Cortex of kidney (tissue), 1 donor: ENCODE measurements around the gene DPF3.

Experiments
- DNase-seq: peaks from one replicate; lab custom pipeline; 2025; lab: John Stamatoyannopoulos, UW

DPF3 gene

GRCh38 chr14:72893636-72894322 lies at the start of gene DPF3:
Gene DPF3 (minus strand): TSS chr14:72894101. CDS start chr14:72894088, 13 bp downstream.
- DNase-seq = peak; percentile 19

DNA sequence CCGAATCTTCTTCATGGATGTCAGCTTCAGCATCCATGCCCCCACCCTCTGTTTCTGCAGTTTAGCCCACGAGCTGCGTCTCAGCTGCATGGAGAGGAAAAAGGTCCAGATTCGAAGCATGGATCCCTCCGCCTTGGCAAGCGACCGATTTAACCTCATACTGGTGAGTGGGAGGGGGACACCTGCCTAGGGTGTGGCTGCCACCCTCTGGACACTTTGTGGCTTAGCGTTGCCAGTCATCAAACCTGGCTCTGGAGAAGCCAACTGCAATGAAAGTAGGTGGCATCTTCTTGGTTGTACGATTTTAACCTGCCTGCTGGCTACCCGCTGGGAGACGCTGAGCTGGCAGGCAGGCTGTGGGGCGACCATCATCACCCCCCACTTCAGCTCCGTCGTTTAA lies 49.0 kb upstream of the DPF3 start:
- no peak for DNase-seq

DNA sequence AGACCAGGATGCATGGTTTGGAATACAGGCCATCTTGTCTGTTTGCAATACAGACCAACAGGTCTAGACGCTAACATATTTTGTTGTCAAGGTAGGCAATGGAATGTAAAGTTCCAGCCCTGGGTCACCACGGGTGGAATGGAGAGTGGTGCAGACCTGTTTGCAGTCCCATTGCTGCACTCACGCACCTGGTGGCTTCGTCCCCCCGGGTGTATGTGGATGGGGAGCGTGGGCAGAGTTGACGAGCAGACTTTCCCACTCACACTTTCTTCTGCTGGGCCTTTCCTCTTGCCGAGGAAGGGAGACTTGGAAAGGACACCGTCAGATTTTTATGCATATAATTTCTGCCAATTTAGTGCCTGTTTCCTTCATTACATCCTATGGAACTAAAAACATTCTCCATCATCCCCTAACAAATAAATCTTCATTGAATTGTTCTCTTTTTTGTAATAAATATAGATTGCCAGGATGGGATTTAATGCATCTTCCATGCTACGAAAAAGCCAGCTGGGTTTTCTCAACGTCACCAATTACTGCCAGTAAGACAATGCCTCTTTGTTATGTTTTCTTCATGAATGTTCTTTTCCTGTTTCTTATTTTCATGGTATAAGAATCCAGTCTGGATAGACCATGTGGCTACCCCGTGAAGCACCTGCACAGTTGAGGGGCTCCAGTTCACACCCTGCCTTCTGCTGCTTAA lies 47.5 kb upstream of the DPF3 start:
- DNase-seq = no peak

GRCh38 chr14:72939630-72940029 lies 45.7 kb upstream of the DPF3 start:
- DNase-seq = no peak

- no peak for DNase-seq
Measured at GRCh38 chr14:72932893-72933292, 39.0 kb upstream of the DPF3 start.

DNA sequence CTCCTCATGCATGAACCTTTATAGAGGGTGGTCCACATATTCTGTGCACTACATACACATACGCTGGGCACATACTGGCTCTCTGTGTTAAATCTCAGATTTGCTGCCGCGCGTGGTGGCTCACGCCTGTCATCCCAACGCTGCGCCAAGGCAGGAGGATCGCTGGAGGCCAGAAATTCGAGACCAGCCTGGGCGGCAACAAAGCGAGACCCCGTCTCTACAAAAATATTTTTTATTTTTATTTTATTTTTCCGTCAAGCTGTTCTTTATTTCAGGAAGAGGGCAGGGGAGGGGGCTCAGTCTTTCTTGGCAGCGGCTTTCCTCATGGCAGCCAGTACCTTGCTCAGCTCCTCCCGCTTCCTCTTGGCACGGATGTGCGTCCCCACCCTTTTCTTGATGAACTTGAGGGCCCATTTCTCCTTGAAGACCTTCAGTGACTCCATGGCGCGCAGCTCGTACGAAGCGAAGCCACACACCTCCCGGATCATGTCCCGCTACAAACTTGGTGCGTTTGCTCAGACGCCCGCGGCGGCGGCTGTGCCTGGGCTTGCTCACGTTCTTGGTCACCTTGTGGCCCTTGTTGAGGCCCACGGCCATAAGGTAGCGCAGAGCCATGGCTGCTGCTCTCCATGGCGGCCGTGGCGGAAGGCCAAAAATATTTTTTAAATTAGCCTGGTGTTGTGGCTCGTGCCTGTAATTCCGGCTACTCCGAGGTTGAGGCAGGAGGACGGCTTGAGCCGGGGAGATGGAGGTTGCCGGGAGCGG lies 35.6 kb upstream of the DPF3 start:
- DNase-seq = no peak

GRCh38 chr14:72928872-72929271 lies 35.0 kb upstream of the DPF3 start:
- DNase-seq = no peak

DNA sequence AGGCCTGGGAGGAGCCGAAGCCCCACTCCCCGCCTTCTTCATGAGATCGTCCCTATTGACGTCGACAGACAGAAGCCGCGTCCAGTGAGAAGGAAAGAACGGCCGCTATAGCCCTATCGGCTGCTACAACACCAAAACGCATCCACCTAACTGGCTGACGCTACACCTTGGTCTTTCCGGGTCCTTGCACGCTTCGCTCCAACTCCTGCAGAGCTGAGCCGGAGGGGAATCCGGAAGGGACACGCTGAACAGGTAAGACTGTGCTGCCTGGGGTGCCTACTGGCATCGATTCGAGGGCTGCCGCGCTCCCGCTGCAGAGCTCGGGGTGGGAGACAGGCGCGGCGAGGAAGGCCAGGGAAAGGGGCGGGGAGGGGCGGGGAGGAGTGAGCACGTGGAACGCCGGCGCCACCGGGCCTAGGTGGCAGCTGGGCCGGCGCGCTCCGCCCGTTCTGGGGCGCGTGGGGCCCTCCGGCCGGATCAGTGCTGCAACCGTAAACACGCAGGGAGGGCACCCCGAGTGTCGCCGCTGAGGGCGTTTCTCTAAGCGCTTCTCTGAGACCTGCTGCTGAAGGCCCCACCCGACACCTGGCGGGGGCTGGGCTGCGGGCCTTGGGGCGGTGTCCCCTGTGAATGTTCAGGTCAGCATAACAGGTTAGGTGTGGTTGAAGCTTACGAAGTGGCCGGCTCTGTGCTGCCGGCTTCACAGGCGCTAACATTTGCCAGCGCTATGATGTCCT lies 32.6 kb upstream of the DPF3 start, which contains the start of gene DCAF4:
Gene DCAF4 (plus strand): TSS at position 173 of the 737 bp plus-strand sequence. CDS start 11,515 bp downstream, outside the sequence.
- peak; percentile 37 for DNase-seq

GRCh38 chr14:72925815-72926291 lies 32.0 kb upstream of the DPF3 start:
- DNase-seq = no peak

DNA sequence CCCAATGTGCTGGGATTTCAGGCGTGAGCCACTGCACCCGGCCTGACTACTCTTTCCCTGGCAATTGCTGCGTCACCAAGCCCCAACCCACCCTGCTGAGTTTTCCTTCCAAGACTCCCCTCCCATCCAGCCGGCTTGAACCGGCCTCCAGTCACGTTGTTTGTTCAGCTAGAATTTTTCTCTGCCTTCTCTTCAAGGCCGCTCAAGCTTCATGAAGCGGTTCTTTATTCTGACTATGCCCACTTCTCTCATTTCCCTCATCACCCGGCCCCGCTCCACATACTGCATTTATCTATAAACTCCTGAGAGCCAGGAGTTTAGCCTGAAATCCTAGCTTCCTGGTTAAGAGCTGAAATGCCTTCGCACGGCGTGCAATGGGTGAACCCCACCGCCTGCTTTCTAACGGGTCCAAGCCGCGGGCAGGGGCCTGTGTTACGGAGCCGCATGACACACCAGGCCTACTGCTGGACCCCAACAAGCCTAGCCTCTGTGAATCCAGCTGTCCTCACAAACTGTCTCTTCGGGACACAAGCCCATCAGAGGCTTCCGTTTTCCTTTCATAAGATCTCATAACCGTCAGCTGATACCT lies 31.4 kb upstream of the DPF3 start:
- DNase-seq = no peak

DNA sequence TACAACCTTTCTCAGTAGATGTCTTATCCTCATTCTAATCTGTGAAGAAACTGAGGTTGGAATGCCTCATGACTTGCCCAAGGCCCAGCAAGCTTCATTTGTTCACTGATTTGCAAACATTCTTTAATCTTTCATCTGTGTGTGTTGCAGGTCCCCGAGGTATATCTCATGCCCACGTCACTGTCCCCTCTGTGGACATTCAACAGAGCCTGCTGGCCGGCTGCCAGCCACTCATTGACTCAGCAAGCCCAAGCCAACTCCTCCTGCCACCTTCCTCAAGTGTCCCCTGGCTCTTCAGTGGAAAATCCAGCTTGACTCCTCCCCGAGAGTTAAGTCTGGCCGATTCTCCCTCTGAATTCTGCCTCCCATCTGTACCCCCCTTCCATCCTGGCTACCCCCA lies 30.4 kb upstream of the DPF3 start:
- DNase-seq = no peak

DNA sequence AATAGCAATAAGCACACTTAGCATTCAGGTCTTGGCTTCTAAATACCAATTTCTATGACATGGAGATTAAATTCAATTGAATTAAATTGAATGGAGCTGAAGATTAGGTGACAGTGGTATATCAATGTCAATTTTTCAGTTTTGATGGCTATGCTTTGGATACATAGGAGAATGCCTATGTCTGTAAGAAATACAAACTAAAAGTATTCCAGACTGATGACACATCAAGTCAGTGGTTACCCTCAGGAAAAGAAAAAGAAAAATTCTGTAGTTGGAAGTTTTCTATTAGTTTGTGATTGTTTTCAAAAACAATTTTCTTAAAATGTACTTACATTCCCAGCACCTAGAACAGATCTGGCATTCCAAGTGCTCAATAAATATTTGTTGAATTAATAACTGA lies 27.5 kb upstream of the DPF3 start:
- DNase-seq = no peak

DNA sequence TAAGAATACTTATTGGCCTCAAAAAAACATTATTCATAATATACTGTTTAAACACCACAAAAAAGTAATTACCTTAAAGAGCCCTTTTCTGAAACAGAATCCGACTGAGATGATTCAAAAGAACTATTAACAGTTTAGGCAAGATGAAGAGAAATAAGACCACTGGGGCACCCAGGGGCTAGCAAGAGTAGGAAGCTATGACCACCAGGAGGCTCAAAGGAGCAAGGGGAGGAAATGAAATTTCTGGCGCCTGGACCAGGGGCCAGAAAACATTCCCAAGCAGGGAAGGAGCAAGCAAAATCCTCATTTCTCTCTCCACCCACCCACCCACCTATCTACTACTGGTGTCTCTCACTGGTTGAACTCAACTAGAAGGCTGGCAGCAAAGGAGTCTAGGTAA lies 26.1 kb upstream of the DPF3 start:
- no peak for DNase-seq

DNA sequence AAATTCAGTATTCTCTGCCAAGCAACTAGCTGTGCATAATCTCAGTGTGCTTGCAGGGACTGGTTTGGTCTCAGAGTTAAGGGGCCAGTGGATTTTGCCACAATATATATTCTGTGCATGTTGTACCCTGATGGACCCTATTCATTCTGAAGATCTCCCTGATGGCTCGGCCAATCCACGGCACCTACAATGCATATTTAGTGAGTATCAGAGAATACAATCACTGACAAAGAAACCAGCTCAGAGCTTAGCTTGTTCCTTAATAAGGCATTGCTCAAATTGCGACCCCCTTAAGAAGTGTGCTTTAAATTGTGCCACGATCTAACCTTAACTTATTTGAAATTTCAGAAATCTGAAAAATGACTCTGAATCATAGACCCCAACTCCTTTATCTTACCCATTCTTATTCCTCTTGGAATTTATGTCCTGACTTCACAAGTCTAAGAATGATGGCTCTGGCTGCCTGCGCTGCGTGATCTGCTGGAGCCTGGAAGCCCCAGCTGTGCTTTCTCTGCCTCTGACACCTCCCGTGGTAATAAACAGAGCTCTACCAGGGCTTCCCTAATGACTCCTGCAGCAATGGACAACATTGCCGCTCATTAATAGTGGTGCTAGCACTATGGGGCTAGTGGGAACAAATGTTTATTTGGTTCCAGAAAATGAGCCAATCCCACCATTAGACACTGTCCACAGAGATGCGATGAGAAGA lies 23.3 kb upstream of the DPF3 start:
- no peak for DNase-seq

GRCh38 chr14:72916174-72916573 lies 22.3 kb upstream of the DPF3 start:
- no peak for DNase-seq

- DNase-seq = no peak
Measured at GRCh38 chr14:72913809-72914208, 19.9 kb upstream of the DPF3 start.

DNA sequence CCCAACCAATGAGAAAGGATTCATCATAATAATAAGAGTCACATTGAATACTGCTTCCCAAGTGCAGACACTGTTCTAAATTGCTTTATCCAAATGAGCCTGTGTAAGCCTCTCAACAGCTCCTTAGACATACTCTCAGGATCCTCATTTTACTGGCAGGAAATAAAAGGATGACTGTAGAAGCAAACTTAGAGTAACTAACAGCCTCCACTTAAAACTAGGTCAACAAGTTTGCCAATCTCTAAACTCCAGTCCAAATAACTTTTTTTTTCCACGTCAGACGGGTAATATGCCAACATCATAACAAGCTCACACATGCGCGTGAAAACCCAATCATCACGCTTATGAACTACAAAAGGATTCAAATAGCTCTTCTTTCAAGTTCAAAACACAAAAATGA lies 15.3 kb upstream of the DPF3 start:
- DNase-seq = no peak

- no peak for DNase-seq
Measured at GRCh38 chr14:72907886-72908285, 14.0 kb upstream of the DPF3 start.

GRCh38 chr14:72906879-72907278 lies 13.0 kb upstream of the DPF3 start:
- DNase-seq = no peak

- no peak for DNase-seq
Measured at GRCh38 chr14:72906316-72906715, 12.4 kb upstream of the DPF3 start.
